H9 (cell line): ENCODE data around the gene POLH. TPM values are rescaled to one million over a fixed set of nuclear protein-coding genes. Genes with fewer than 3 reads are reported as not detected.

Source experiments
- DNase-seq: peaks from one replicate; pipeline ENCODE4 v3.0.0-alpha.2; 2017
- H2AFZ ChIP-seq: one replicate; pipeline ENCODE4 v1.6.1; 2013; ENCODE audit warnings: mild to moderate bottlenecking, low read length, control low read depth, moderate library complexity
- H2AK5ac ChIP-seq: 2 replicates; pipeline ENCODE4 v1.6.1; 2013; ENCODE audit warnings: low read length, control low read depth, mixed read lengths; ENCODE audit not compliant: insufficient read length
- H2BK120ac ChIP-seq: one replicate; pipeline ENCODE4 v1.6.1; 2013; ENCODE audit warnings: low read depth, mild to moderate bottlenecking, low read length, control low read depth, inconsistent platforms; ENCODE audit not compliant: poor library complexity, severe bottlenecking
- H2BK12ac ChIP-seq: 2 replicates; pipeline ENCODE4 v1.6.1; 2013; ENCODE audit warnings: low read length, control low read depth, mixed read lengths, low read depth; ENCODE audit not compliant: insufficient read length
- H2BK15ac ChIP-seq: 2 replicates; pipeline ENCODE4 v1.6.1; 2013; ENCODE audit warnings: low read depth, low read length, control low read depth
- H2BK20ac ChIP-seq: one replicate; pipeline ENCODE4 v1.6.1; 2013; ENCODE audit warnings: low read depth, mild to moderate bottlenecking, low read length, control low read depth, inconsistent platforms; ENCODE audit not compliant: poor library complexity, severe bottlenecking
- H2BK5ac ChIP-seq: 2 replicates; pipeline ENCODE4 v1.6.1; 2013; ENCODE audit warnings: low read length, control low read depth, mixed read lengths; ENCODE audit not compliant: insufficient read length
- H3K14ac ChIP-seq: 2 replicates; pipeline ENCODE4 v1.6.1; 2013; ENCODE audit warnings: low read length, control low read depth; ENCODE audit not compliant: insufficient read depth
- H3K18ac ChIP-seq: 2 replicates; pipeline ENCODE4 v1.6.1; 2013; ENCODE audit warnings: low read depth, mild to moderate bottlenecking, mixed read lengths, low read length, control low read depth; ENCODE audit not compliant: insufficient read length
- H3K23ac ChIP-seq: 2 replicates; pipeline ENCODE4 v1.6.1; 2013; ENCODE audit warnings: low read length, control low read depth, mixed read lengths, low read depth; ENCODE audit not compliant: insufficient read length
- H3K23me2 ChIP-seq: 2 replicates; pipeline ENCODE4 v1.6.1; 2013; ENCODE audit warnings: low read depth, mild to moderate bottlenecking, mixed read lengths, low read length, control low read depth; ENCODE audit not compliant: insufficient read length, poor library complexity, severe bottlenecking
- H3K27ac ChIP-seq: 2 replicates; pipeline ENCODE4 v1.5.1; 2013; ENCODE audit warnings: low read length, control low read depth, mixed read lengths, low read depth; ENCODE audit not compliant: insufficient read length
- H3K27me3 ChIP-seq: 2 replicates; pipeline ENCODE4 v1.6.1; 2013; ENCODE audit warnings: low read length, control low read depth, inconsistent platforms; ENCODE audit not compliant: insufficient read depth
- H3K4ac ChIP-seq: 2 replicates; pipeline ENCODE4 v1.6.1; 2013; ENCODE audit warnings: low read depth, mild to moderate bottlenecking, control low read depth, inconsistent platforms, low read length, moderate library complexity
- H3K4me1 ChIP-seq: 2 replicates; pipeline ENCODE4 v1.6.1; 2013; ENCODE audit warnings: low read length, control low read depth, inconsistent platforms; ENCODE audit not compliant: insufficient read depth
- H3K4me2 ChIP-seq: 2 replicates; pipeline ENCODE4 v1.6.1; 2013; ENCODE audit warnings: low read length, control low read depth, mixed read lengths; ENCODE audit not compliant: insufficient read length, insufficient read depth
- H3K56ac ChIP-seq: 2 replicates; pipeline ENCODE4 v1.6.1; 2013; ENCODE audit warnings: low read depth, mild to moderate bottlenecking, mixed read lengths, low read length, control low read depth; ENCODE audit not compliant: insufficient read length
- H3K79me1 ChIP-seq: 2 replicates; pipeline ENCODE4 v1.6.1; 2013; ENCODE audit warnings: low read depth, mild to moderate bottlenecking, moderate library complexity, low read length, control low read depth, inconsistent platforms; ENCODE audit not compliant: insufficient read depth, poor library complexity, severe bottlenecking
- H3K79me2 ChIP-seq: 2 replicates; pipeline ENCODE4 v1.6.1; 2013; ENCODE audit warnings: low read length, control low read depth, inconsistent platforms; ENCODE audit not compliant: insufficient read depth
- H3K9ac ChIP-seq: 2 replicates; pipeline ENCODE4 v1.6.1; 2013; ENCODE audit warnings: low read length, control low read depth, mixed read lengths; ENCODE audit not compliant: insufficient read length; ENCODE audit errors: extremely low read depth
- H3K9me3 ChIP-seq: one replicate; pipeline ENCODE4 v1.6.1; 2013; ENCODE audit warnings: low read depth, low read length, inconsistent platforms; ENCODE audit not compliant: control insufficient read depth
- H3T11ph ChIP-seq: one replicate; pipeline ENCODE4 v1.6.1; 2013; ENCODE audit warnings: mild to moderate bottlenecking, low read length, control low read depth, inconsistent platforms
- H4K20me1 ChIP-seq: one replicate; pipeline ENCODE4 v1.6.1; 2013; ENCODE audit not compliant: control insufficient read depth, insufficient read length, insufficient read depth
- H4K5ac ChIP-seq: 2 replicates; pipeline ENCODE4 v1.6.1; 2013; ENCODE audit warnings: low read depth, mild to moderate bottlenecking, mixed read lengths, low read length, control low read depth; ENCODE audit not compliant: insufficient read length
- H4K8ac ChIP-seq: replicated peaks from 2 replicates; pipeline ENCODE4 v1.6.1; 2013; ENCODE audit warnings: low read length, control low read depth, mixed read lengths, low read depth; ENCODE audit not compliant: insufficient read length
- H4K91ac ChIP-seq: 2 replicates; pipeline ENCODE4 v1.6.1; 2013; ENCODE audit warnings: low read depth, mild to moderate bottlenecking, moderate library complexity, mixed read lengths, low read length, control low read depth; ENCODE audit not compliant: insufficient read length
- H3K27ac Mint-ChIP-seq, 3 experiments: 2 replicates in 2 of 3; 3 replicates in 1 of 3; pipeline ENCODE4 v1.8.0; 2020 to 2021; ENCODE audit warnings: mixed read lengths in 3 of 3, mild to moderate bottlenecking in 1 of 3, moderate library complexity in 1 of 3
- H3K27me3 Mint-ChIP-seq: 2 replicates; pipeline ENCODE4 v1.8.0; 2021; ENCODE audit warnings: low read depth, mild to moderate bottlenecking, moderate library complexity, mixed read lengths
- H3K36me3 Mint-ChIP-seq, 3 experiments: 2 replicates in 2 of 3; 3 replicates in 1 of 3; pipeline ENCODE4 v1.8.0; 2020 to 2021; ENCODE audit warnings: low read depth in 3 of 3, mixed read lengths in 3 of 3; ENCODE audit not compliant: insufficient read depth in 1 of 3
- H3K4me1 Mint-ChIP-seq, 2 experiments: 2 replicates each; pipeline ENCODE4 v1.8.0; 2020; ENCODE audit warnings: mixed read lengths in 2 of 2
- H3K4me3 Mint-ChIP-seq, 2 experiments: 2 replicates in 1 of 2; 3 replicates in 1 of 2; pipeline ENCODE4 v1.8.0; 2020 to 2021; ENCODE audit warnings: mild to moderate bottlenecking in 2 of 2, mixed read lengths in 2 of 2, moderate library complexity in 1 of 2
- H3K9me3 Mint-ChIP-seq, 2 experiments: 2 replicates in 1 of 2; 3 replicates in 1 of 2; pipeline ENCODE4 v1.8.0; 2020; ENCODE audit warnings: mild to moderate bottlenecking in 2 of 2, mixed read lengths in 2 of 2, moderate library complexity in 1 of 2
- WGBS: extraction: QIAGEN DNeasy Blood & Tissue Kit; methylation state at CpG from one replicate; pipeline ENCODE4 v1.1.7; 2013; ENCODE audit warnings: missing lambda C conversion rate, low lambda C conversion rate, mixed read lengths; ENCODE audit not compliant: insufficient read length; ENCODE audit errors: extremely low coverage; 5-methylcytosine and 5-hydroxymethylcytosine counted together
- total RNA-seq: library from RNA; stranded (reverse); gene quantifications from 2 replicates; pipeline ENCODE4 v1.2.1, GENCODE V29; 2021
- TF ChIP-seq, protein P1 (sequence below): fragments of 200-600 bp; sonication (generic); conservative IDR thresholded peaks from 3 replicates; pipeline ENCODE4 v1.8.0; 2021; ENCODE audit warnings: antibody characterized with exemption, mild to moderate bottlenecking

Gene POLH
- total RNA-seq, 1 experiment from 2014 or later = 12.6 TPM

GRCh38 chr6:43608310-43608763, 32.4 kb downstream of the POLH start:
- H3K4me2 ChIP-seq = no peak overlapping the region
- no peak overlapping the region for H4K5ac ChIP-seq
- H4K8ac ChIP-seq = no peak overlapping the region
- H3K4me1 ChIP-seq = no peaks in the 10 kb centered on the region
- Mint-ChIP-seq H3K36me3 (peaks cover 0 to 44% (median 22%) of the 10 kb centered on the region in 3 experiments; a peak in 4 of 7 replicates), H3K9me3 (no peaks in the 10 kb centered on the region), H3K27me3 (no peaks in the 10 kb centered on the region), H3K27ac (no peak overlapping the region), H3K4me3 (no peak overlapping the region), H3K4me1 (no peaks in the 10 kb centered on the region)
- DNase-seq = peak; percentile 65
- H2AFZ ChIP-seq = no peak overlapping the region
- H3K18ac ChIP-seq = no peak overlapping the region
- no peak overlapping the region for H3K4ac ChIP-seq
- H3T11ph ChIP-seq = no peak overlapping the region
- no peak overlapping the region for H2BK12ac ChIP-seq
- no CpG with 5 or more reads among the region's 5 CpGs for WGBS
- no peaks in the 10 kb centered on the region for H3K79me1 ChIP-seq
- H3K56ac ChIP-seq = no peak overlapping the region
- H2AK5ac ChIP-seq = no peak overlapping the region
- H3K23ac ChIP-seq = no peak overlapping the region
- H3K9ac ChIP-seq = no peak overlapping the region
- TF ChIP-seq, protein P1, sequence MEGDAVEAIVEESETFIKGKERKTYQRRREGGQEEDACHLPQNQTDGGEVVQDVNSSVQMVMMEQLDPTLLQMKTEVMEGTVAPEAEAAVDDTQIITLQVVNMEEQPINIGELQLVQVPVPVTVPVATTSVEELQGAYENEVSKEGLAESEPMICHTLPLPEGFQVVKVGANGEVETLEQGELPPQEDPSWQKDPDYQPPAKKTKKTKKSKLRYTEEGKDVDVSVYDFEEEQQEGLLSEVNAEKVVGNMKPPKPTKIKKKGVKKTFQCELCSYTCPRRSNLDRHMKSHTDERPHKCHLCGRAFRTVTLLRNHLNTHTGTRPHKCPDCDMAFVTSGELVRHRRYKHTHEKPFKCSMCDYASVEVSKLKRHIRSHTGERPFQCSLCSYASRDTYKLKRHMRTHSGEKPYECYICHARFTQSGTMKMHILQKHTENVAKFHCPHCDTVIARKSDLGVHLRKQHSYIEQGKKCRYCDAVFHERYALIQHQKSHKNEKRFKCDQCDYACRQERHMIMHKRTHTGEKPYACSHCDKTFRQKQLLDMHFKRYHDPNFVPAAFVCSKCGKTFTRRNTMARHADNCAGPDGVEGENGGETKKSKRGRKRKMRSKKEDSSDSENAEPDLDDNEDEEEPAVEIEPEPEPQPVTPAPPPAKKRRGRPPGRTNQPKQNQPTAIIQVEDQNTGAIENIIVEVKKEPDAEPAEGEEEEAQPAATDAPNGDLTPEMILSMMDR = peak; percentile 91
- H3K79me2 ChIP-seq = no peaks in the 10 kb centered on the region
- H3K27ac ChIP-seq = no peak overlapping the region
- H2BK20ac ChIP-seq = no peak overlapping the region
- H3K23me2 ChIP-seq = no peaks in the 10 kb centered on the region
- no peak overlapping the region for H4K91ac ChIP-seq
- H4K20me1 ChIP-seq = no peaks in the 10 kb centered on the region
- H2BK15ac ChIP-seq = no peak overlapping the region
- no peak overlapping the region for H2BK5ac ChIP-seq
- H2BK120ac ChIP-seq = no peak overlapping the region
- no peak overlapping the region for H3K14ac ChIP-seq
- no peaks in the 10 kb centered on the region for H3K27me3 ChIP-seq
- no peaks in the 10 kb centered on the region for H3K9me3 ChIP-seq
